NB4 (cell line): ENCODE measurements around the gene CDC14C.

Experiments used
- CTCF ChIP-seq: IDR thresholded peaks from one replicate; pipeline ENCODE4 v1.5.1; 2012; ENCODE audit warnings: low read depth, low read length
- POLR2A ChIP-seq: IDR thresholded peaks from 2 replicates; pipeline ENCODE4 v1.6.1; 2011; ENCODE audit warnings: mild to moderate bottlenecking; ENCODE audit not compliant: insufficient read length; ENCODE audit errors: extremely low read depth
- TF ChIP-seq, protein P1 (sequence below): IDR thresholded peaks from 2 replicates; pipeline ENCODE4 v1.6.1; 2011; ENCODE audit warnings: low read depth, low read length

DNA sequence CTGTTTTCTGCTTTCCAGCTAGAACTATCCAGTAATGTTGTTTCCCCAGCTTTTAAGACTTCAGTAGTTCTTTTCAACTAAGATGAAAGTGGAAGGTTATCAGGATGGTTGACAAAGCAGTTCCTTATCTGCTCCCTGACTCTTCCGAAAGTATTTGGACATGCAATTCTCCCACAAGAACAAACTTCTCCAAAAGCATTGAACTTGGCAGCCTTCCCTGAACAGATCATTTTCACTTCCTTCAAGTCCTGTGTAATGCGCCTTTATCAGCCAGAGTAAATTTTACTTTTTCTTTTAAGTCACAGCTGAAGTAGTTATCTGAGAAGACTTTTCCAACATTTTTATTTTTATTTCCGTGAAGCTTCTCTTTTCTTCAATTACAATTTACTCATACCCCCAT lies 39.7 kb downstream of the CDC14C start:
- TF ChIP-seq CTCF (no peak), POLR2A (no peak)
- TF ChIP-seq, protein P1, sequence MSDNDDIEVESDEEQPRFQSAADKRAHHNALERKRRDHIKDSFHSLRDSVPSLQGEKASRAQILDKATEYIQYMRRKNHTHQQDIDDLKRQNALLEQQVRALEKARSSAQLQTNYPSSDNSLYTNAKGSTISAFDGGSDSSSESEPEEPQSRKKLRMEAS: no peak
